Measurements from ENCODE around the gene DCDC2.

Gene DCDC2

DNA sequence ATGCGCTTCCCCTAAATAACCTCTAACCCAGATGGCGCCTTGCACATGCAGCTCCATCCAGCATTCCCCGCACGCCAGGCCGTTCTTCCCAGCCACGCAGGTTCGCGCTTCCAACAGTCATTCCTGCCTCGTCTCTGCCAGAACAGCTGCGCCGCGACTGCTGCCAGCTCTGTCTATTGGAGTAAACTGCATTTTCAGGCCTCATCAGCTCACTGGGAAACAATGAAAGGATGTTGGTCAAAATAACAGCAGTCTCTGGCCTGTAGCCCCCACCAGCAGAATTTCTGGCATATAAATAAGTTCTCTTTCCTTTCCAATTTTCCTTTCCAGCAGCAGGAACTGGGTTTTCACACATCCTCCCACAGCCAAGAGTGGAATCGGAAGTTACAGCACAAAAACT, 217.3 kb downstream of the DCDC2 start:
- DNase-seq, result no peak

- no peak for DNase-seq
Measured at GRCh38 chr6:24139639-24140038, 218.2 kb downstream of the DCDC2 start.

DNA sequence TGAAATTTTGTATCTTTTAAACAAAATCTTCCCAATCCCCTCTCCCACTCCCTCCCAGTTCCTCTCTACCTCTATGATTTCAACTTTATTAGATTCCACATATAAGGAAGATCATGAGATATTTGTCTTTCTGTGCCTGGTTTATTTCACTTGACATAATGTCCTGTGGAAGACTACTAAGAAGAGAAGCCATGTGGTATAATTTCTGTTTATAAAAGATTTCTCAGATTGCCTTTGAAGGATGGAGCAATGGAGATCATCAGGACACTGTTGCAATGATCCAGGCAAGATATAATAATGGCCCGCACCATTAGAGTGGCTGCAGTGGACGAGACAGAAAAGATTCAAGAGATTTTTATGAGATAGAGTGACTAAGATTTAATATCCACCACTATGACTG, 218.8 kb downstream of the DCDC2 start:
- DNase-seq, result no peak

- DNase-seq, result no peak
Measured at GRCh38 chr6:24131751-24132150, 226.1 kb downstream of the DCDC2 start.

DNA sequence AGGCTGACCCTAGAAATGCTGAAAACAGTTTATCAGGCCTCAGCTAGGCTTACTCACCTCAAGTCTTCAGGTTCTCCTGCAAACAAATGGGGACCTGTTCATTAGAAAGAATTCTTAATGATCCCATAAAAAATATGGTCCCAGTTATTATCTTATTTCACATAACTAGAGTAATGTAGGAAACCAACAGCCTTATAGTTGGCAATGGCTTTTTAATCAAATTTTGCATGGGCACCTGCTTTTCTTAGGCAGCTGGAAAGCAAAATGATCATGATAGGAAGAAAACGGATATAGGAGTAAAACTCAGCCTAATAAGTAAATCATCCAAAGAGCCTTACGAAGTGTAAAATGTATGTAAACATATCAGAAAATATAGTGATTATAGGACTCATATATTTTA, 230.5 kb downstream of the DCDC2 start:
- DNase-seq, result no peak

DNA sequence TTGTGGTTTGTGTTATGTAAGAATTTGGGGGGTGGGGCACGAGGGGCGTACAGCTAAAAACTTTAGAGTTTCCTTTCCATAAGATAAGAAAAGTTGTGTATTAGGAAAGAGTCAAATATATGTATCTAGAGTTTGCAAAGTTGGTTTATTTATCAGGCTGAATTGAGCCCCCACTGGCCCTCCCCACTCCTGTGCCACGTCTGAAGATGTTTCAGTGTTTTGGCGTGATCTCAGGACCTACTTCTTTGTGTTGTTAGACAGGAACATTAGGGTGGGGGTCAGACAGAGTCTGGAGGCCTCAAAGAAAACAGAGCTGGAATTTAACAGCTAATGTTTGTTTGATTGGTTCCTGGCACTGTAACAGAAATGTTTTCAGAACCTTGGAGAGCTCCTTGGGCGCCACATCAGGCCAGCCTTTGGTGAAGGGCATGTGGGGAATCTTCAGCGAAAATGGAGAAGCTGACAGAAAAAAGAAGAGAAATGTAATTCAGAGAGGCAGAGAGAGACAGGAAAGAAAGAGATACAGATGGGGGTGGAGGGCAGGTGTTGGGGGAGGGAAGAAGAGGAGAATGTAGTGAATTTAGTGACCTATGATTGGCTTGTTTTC, 231.2 kb downstream of the DCDC2 start:
- no peak for DNase-seq

GRCh38 chr6:24125980-24126379, 231.9 kb downstream of the DCDC2 start, which contains the start of gene NRSN1:
Gene NRSN1, plus strand, starts transcription at chr6:24126215. Its CDS starts 8,113 bp downstream, at chr6:24134328.
- no peak for DNase-seq

- DNase-seq, result no peak
Measured at GRCh38 chr6:24122139-24122538, 235.7 kb downstream of the DCDC2 start.
